Measurements from ENCODE around the gene ATP6V0B. TPM values are rescaled to one million over a fixed set of nuclear protein-coding genes. Genes with fewer than 3 reads are reported as not detected.

The ATP6V0B gene
- total and polyA plus RNA-seq, 2 of the 8 experiments (the other 6 are each of a cell fraction or from before 2014, with no cell fraction given) = 105 to 308 TPM

DNA sequence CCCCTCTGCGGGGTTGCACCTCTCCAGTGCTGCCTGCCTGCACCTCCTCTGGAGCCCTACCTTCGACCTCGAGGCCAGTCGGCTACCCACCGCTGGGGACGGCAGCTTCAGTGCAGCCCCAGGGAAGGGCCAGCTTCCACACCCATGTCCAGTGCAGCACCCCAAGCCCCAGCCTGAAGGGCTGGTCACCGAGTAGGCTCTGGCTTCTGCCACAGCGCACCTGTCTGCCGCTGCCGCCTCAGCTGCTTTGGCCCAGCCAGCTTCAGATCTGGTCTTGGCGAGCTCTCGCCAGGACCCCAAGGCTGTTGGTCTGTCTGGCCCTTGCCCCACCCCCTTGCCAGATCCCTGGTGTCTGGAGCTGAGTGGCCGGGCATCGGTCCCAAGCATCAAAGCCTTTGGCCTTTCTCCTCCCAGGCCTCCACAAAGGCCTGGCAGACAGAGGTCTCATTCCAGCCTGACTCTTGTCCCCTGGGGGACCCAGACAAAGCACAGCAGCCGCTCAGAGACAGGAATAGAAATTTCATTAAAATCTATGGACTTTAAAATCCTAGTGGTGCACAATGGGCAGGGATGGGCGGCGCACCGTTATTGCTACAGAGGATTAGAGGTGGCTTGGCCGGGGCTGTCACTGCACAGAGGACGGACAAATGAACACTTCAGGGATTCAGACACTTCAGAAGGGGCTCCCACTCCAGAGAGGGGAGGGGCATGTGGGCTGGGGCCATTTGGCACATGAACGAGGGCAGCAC is 21.4 kb downstream of the ATP6V0B start:
- DNase-seq (ENCODE audit: low read depth in 1 of 2, low spot score in 2 of 2) (no peak), FAIRE-seq (no peak)
- POLR2A ChIA-PET (ENCODE audit: partially characterized antibody) = interaction anchor here (0.8 to 13.6 kb wide), 8 partner anchors 9 to 230 kb away, joined by 3 to 189 read pairs (median 3); partner anchors contain the start of genes ATP6V0B, B4GALT2, DPH2 and SLC6A9
- Histone ChIP-seq H2BK15ac (ENCODE audit: low read length) (no peak overlapping the region), H4K91ac (replicated peaks; ENCODE audit: insufficient read length, low read length) (no peak overlapping the region), H3K4me1 (replicated peaks in 1 of 4; ENCODE audit: control insufficient read depth in 3 of 4, insufficient read depth in 4 of 4, low read length in 3 of 4) (peaks cover 0 to 4% (median 0%) of the 10 kb centered on the region in 4 experiments; a peak in 5 of 7 replicates), H3K9ac (replicated peaks in 1 of 4; ENCODE audit: extremely low read depth in 1 of 4, low read depth in 3 of 4, low read length in 3 of 4) (no peak overlapping the region), H3K79me1 (ENCODE audit: low read depth, low read length) (no peaks in the 10 kb centered on the region), H2BK12ac (ENCODE audit: low read depth, low read length) (no peak overlapping the region), H4K20me1 (replicated peaks in 1 of 2; ENCODE audit: control insufficient read depth in 1 of 2, insufficient read depth in 2 of 2, low read length in 2 of 2) (peaks cover 2% of the 10 kb centered on the region in 2 experiments), H3K23ac (ENCODE audit: insufficient read length) (no peak overlapping the region), H3K79me2 (ENCODE audit: control insufficient read depth in 1 of 2, insufficient read depth in 2 of 2, low read length in 2 of 2) (no peaks in the 10 kb centered on the region), H3K23me2 (ENCODE audit: low read depth, low read length) (peaks cover 8% of the 10 kb centered on the region; the same call in 1 of the 2 replicates), H3K14ac (ENCODE audit: insufficient read length) (no peak overlapping the region), H3K4me3 (ENCODE audit: extremely low read depth in 1 of 4, insufficient read depth in 2 of 4, low read depth in 3 of 4, low read length in 4 of 4) (no peak overlapping the region), H3K4me2 (ENCODE audit: insufficient read depth in 1 of 2, low read depth in 2 of 2, low read length in 2 of 2) (no peak overlapping the region), H3K27me3 (replicated peaks in 1 of 4; ENCODE audit: control insufficient read depth in 3 of 4, extremely low read depth in 1 of 4, insufficient read depth in 3 of 4, low read length in 3 of 4) (no peaks in the 10 kb centered on the region), H4K8ac (ENCODE audit: extremely low read depth, insufficient read depth, low read length) (no peak overlapping the region), H2AFZ (ENCODE audit: low read length) (no peak overlapping the region), H3K4ac (replicated peaks; ENCODE audit: insufficient read length, low read depth, low read length) (no peak overlapping the region), H2AK5ac (ENCODE audit: low read depth, low read length) (no peak overlapping the region), H3K56ac (replicated peaks; ENCODE audit: insufficient read length, low read depth, low read length) (no peak overlapping the region), H3K9me3 (ENCODE audit: insufficient read depth in 2 of 2, low read depth in 1 of 2, low read length in 1 of 2) (no peaks in the 10 kb centered on the region), H2BK5ac (ENCODE audit: low read depth, low read length) (no peak overlapping the region), H3K27ac (ENCODE audit: low read depth, low read length) (no peak overlapping the region), H2BK120ac (replicated peaks; ENCODE audit: low read depth, low read length) (no peak overlapping the region), H3K18ac (ENCODE audit: extremely low read depth, low read length) (no peak overlapping the region), H2BK20ac (ENCODE audit: low read length) (no peak overlapping the region), H4K5ac (ENCODE audit: insufficient read length, low read depth, low read length) (no peak overlapping the region), H3K36me3 (ENCODE audit: control insufficient read depth in 2 of 4, insufficient read depth in 4 of 4, low read length in 3 of 4) (peaks cover 0 to 6% (median 3%) of the 10 kb centered on the region in 4 experiments; a peak in 4 of 8 replicates)
- TF ChIP-seq KDM5A (IDR thresholded peaks at IDR 0.05; ENCODE audit: low read length) (no peak), POU5F1 (IDR thresholded peaks at IDR 0.05; ENCODE audit: low read depth, low read length) (no peak), CBX5 (IDR thresholded peaks at IDR 0.05; ENCODE audit: low read depth, low read length) (no peak), HDAC2 (IDR thresholded peaks at IDR 0.05; ENCODE audit: borderline replicate concordance in 1 of 2, low read depth in 2 of 2, low read length in 2 of 2) (no peak)
- CTCF ChIA-PET (ENCODE audit: partially characterized antibody) = interaction anchor here (0.6 to 21.8 kb wide), 13 partner anchors 10 to 222 kb away, joined by 3 to 478 read pairs (median 4); partner anchors contain the start of genes DPH2 and SLC6A9
- 92% methylated on average over 21 of the region's 21 CpGs; no CpG with 5 or more reads in 1 of the 2 experiments for WGBS, 2 experiments (ENCODE audit: extremely low coverage in 1 of 2, insufficient coverage in 1 of 2, insufficient read length in 1 of 2, insufficient replicate concordance in 2 of 2, low coverage in 1 of 2, low lambda C conversion rate in 2 of 2, missing lambda C conversion rate in 1 of 2)
